Thymus (tissue), 2 donors: ENCODE results near the gene PACC1. TPM values are rescaled to one million over a fixed set of nuclear protein-coding genes. Genes with fewer than 3 reads are reported as not detected.

Experiments used
- polyA plus RNA-seq: library from polyadenylated mRNA; stranded (reverse); fragments of 200-250 nt; gene quantifications from one replicate; pipeline ENCODE4 v1.2.3, GENCODE V29; 2013
- total RNA-seq: library from RNA; stranded (reverse); fragments of 120-200 nt; gene quantifications from one replicate; pipeline ENCODE4 v1.2.4, GENCODE V29; 2013
- donor health status: healthy.

PACC1 gene
- total and polyA plus RNA-seq, 2 donors, result 13.7 to 17.1 TPM

Other genes starting within 250 kb of the PACC1 start
- 39.9 TPM for gene PPP2R5A, start 129.5 kb downstream of the PACC1 start, total RNA-seq
- 49.7 TPM for gene PPP2R5A, start 129.5 kb downstream of the PACC1 start, polyA plus RNA-seq
- 36.4 TPM for gene NENF, start 18.0 kb upstream of the PACC1 start, total RNA-seq
- 52.2 TPM for gene NENF, start 18.0 kb upstream of the PACC1 start, polyA plus RNA-seq
- gene ATF3, start 193.9 kb upstream of the PACC1 start, total RNA-seq, result 4.4 TPM
- 34.6 TPM for gene ATF3, start 193.9 kb upstream of the PACC1 start, polyA plus RNA-seq